CD4-positive, alpha-beta T cell treated with Interleukin-2 at 100 ng/mL for 4 hours (primary cell): ENCODE measurements around the gene LRRN4CL.
A peak's percentile ranks its signal among the peaks of the same experiment; 100 is the strongest.
"Not testable (repeated sequence)": the region's sequence is repeated elsewhere in the genome, so short reads cannot be mapped to it uniquely, and the experiment has no call there.

Experiments used
- DNase-seq: peaks from one replicate; pipeline ENCODE4 v3.0.0-alpha.2; 2020; ENCODE audit warnings: low spot score

The LRRN4CL gene

DNA sequence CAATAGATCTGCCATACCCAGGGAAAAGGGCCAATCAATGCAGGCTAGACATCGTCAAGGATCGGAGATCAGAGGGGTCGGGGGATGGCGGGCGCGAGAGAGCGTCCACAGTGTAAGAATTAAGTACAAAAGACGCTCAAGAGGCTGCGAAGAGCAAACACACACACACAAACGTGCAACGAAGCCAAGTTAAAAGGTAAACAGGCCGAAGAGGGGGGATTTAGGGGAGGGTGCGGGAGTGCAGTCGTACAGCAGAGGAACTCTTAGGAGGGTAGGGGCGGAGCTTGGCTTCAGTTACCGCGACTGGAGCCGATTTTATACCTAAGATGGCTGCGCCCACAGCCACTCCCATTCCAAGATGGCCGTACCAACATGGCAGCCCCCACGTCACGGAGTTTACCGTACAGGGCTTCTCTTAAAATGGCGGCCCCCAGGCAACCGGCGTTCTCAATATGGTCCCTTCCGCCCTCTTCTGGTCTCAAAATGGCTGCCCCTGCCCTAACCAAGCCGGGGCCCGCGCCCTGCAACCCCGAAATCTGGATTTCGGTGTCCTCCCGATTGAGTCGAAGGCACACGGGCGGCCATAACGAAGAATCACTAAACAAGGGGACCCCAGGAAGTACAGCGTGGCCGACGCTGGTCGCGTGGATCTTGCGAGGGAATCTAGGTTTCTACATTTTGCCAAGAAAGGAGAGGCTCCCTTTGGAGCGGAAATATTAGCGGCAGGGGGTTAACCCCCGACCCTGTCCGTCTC is 20.1 kb upstream of the LRRN4CL start:
- DNase-seq: peak; percentile 98

DNA sequence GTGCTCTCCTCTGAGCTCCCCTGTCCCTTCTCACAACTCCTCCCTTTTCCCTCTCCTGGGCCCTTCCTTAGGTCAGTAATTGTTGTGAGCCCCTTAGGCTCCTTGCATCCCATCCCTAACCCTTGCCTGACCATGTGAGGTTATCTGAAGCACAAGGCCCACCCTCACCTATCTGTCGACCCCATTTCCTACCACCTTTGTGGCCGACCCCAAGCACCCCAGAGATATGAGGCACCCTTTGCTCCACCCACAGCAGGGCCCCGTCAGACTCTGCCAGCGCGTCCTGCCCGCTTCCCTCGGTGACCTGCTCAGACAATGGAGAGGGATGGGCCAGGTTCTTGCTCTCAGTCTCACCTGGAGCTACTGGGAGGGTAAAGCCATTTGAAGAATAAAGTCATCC is 19.5 kb upstream of the LRRN4CL start:
- peak; percentile 54 for DNase-seq

DNA sequence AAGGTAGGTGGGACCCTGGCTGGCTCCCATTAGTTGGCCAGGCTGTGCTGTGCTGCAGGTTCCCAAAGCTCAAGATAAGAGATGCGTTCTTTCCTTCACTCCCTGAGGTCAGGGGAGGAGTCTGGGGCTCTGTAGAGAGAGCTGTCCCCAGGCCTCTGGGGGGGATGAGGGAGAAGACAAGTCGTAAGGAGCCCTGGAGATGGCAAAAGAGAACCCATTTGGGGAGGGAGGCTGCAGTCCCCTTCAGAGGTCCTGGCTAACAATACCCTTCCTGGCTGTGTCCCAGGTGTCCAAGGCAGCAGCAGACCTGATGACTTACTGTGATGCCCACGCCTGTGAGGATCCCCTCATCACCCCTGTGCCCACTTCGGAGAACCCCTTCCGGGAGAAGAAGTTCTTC is 19.1 kb upstream of the LRRN4CL start:
- no peak for DNase-seq

DNA sequence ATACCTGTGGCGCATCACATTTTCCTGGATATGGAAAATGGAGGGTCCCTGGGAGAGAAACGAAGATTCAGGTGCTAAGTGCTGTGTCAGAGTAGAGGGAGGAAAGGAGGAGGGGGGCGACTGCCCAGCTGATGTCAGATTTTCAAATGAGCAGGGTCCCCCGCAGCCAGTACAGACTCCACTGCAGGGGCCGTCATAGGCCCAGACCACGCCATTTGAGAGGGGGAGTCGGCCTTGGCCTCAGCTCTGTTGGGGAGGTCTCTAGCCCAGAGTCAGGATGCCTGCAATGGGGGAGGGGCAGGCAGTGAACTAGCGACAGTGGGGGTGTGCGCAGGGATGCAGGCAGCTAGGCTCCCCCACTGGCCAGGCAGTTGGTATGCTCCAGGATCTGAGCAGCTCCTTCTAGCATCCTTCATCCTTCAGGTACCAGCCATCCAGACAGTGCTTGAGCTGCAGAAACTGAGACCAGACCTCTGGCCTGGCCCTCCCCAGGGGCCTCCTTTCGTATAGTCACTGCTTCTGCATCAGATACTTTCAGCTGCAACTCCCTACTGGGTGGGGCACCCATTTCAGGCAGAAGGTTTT is 18.0 kb upstream of the LRRN4CL start, which contains the start of the genes BSCL2 and GNG3:
Gene BSCL2 (minus strand): TSS at position 148 of the 585 bp plus-strand sequence. CDS start 229 bp downstream, outside the sequence.
Gene GNG3 (plus strand): TSS at position 400 of the 585 bp plus-strand sequence. CDS start 620 bp downstream, outside the sequence.
- no peak for DNase-seq

DNA sequence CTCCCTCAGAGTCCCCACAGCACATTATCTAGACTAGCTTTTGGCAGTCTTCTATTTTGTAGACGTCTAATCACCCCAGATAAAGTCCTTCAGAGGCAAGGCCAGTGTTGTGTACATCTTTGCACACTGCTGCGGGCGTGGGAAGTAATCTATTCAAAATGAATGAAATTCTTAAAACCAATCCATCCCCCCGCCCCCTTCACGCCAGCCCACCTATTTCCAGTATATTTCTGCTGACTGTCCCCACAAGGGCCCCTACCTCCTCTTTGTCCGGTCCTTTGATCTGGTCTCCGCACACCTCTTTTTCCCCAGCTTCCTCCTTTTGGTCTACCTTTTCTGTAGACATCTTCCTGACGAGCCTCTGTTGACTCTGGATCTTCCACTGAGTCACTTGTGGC is 17.5 kb upstream of the LRRN4CL start:
- DNase-seq: no peak

DNA sequence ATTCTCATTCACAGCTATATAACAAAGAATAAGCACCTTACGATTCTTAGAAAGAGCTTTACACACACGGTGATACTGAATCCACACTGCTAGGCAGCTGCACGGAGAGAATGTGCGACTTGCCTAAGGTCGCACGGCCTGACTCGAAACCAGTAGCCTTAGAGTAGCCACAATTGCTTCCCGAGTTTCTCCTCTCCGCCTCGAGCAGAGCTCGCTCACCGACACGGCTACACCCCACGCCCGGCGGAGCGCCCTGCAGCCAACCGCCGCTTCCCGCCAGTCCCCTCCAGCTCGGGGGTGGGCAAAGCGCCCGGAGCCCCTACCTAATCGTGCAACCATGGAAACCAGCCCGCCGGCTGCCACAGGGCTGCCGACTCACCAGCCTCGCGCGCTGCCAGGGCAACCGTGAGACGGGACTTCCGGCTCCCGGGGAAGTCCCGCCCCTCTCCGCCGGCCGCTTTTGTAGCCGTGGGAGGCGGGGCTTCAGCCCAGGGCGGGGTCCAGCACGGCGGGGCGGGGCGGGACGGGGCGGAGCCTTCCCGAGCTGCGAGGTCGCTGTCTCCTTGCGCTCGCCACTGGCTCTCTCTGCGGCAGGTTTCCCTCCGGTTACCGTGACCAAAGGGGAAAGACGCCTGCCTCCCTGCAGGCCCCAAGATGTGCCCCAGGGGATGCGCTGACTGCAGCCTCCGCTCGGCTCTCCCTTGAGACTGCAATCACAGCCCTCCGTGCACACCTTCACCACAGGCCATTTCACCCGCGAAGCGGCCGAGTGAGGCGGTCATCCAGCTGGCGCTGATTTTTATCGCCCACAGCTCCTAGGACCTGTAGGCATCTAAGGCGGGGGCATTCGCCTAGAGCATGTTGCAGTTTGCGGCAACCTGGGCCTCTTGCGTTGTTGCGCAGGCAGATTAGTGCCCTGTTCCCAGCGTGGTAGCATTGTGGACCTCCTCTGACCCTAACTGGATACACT is 16.8 kb upstream of the LRRN4CL start:
- peak; percentile 94 for DNase-seq

DNA sequence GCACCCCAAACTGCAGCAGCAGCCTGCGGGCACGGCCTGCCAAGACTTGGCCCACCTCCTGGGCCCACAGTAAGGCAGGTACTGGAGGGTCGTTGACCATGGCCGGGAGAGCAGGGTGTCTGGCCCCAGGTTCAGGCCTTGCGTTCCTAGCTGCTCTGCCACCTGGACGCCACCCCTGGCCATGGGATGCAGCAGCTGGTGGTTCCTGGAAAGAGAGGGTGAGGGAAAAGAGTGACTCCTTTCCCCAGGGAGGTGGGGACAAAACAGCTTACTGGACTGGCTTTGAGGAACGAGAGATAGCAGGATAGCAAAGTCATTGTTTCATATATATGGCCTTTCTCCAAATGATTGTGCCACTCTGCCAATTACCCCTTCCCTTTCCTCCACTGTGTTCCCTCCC is 16.1 kb upstream of the LRRN4CL start:
- no peak for DNase-seq

DNA sequence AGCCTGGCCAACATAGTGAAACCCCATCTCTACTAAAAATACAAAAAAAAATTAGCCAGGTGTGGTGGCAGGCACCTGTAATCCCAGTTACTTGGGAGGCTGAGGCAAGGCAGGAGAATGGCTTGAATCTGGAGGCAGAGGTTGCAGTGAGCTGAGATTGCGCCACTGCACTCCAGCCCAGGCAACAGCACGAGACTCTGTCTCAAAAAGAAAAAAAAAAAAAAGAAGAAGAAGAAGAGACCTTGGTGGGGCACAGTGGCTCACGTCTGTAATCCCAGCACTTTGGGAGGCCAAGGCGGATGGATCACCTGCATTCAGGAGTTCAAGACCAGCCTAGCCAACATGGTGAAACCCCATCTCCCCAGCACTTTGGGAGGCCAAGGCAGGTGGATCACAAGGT is 14.6 kb upstream of the LRRN4CL start:
- not testable (repeated sequence) for DNase-seq

DNA sequence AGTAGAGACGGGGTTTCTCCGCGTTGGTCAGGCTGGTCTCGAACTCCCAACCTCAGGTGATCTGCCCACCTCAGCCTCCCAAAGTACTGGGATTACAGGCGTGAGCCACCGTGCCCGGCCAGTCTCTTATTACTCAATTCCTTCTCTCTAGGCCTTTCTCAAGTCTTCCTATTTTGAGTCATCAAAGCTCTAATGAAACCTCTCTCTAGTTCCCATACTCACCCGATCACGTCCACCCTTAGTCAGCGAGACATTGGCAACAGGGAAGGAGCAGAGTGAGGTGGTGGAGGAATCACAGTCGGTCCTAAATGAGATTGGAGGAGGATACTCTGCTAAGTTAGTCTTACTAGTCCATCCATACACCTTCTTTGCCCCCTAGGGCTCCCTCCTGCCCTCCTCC is 12.9 kb upstream of the LRRN4CL start:
- DNase-seq: no peak

DNA sequence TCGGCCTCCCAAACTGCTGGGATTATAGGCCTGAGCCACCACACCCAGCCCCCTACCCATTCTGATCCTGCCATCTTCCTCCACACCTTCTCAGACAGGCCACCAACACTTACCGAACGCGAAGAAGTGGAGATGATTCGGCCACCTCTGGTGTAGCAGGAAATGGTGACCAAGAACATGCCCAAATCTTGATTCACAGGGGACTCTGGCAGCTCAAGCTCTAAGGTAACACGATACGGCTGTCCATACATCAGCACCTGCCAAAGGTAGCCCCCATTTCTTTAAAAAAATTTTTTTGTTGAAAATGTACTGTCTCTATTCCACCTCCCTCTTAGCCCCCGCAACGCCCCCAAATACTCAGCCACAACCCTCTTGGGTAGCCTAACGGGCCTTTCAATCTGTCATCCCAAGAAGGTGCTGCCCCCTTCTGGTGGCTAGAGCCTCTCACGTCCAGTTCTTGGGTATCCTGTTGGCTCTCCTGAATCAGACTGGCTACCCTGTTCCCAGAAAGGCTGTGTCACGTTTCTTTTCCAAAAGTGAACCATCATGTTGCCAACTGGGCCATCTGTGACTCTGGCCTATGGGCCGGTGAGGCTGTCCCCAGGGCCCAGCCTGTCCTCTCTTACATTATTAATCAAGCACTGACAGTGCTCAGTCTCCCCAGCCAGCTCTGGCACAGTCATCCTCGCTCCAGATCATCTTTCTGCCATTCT is 5.3 kb upstream of the LRRN4CL start:
- DNase-seq: peak; percentile 83

DNA sequence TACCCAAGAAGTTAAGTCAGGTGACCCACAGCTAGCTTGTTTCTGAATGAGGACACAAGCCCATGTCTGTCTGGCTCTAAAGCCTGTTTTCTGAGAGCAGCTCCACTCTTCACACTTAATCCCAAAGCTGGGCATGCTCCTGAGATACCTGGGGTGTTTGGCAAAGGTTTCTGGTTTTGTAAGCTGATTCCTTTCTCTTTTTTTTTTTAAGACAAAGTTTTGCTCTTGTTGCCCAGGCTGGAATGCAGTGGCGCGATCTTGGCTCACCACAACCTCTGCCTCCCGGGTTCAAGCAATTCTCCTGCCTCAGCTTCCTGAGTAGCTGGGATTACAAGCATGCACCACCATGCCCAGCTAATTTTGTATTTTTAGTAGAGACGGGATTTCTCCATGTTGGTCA is 4.3 kb upstream of the LRRN4CL start:
- DNase-seq: not testable (repeated sequence)

DNA sequence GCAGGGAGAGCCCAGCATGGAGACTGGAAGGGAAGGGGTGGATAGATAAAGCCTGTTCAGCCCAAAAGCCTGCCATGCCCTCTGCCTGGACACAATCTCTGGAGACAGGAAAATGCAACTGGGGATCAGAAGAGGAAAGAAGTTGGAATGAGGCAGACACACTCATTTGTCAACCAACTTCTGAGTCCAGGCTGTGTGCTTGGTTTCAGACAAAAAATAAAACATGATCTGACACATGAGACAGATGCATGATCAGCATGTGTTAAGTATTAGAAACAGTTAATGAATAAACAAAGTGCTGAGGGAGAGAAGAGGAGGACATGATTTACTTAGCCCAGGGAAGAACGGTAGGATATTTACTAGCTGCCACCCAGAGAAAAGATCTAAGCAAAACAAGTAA is 839 bp downstream of the LRRN4CL start:
- no peak for DNase-seq

DNA sequence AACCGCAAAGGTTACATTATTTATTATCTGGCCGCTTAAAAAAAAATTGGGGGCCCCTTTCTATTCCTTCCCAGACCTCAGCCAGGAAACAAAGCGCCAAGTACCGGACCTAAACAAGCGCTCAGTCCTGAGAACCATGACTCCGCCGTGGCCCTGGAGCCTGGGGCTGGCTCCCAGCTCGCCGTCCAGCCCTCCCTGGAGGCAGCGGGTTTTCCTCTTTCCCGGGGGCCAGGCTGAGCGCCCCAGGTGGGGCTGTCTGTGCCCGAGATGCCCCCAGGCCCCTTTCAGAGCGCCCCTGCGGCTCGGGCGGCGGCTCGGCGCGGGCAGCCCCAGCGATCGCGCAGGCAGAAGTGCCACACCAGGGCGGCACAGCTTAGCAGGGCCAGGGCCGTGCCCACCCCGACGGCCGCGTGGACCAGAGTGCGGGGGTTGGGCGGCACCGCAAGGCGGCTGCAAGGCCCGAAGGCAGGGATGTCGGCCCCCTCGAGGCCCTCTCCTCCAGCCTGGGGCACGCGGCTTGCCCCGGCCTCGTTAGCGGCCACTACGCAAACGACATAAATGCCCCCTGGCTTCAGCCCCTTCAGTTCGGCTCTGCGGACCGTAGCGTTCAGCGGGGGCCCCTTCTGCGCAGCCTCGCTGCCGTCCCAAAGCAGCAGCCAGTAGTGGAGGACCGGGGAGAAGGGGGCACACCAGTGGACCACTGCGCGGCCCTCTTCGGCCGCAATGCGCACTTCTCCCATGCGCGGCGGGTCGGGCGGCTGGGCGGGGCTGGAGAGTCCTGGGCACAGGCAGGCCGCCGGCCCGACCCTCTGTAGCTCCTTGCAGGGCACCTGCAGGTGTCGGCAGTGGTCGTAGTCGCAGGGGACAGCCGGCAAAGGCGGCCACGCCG is 1.6 kb downstream of the LRRN4CL start:
- DNase-seq: no peak

DNA sequence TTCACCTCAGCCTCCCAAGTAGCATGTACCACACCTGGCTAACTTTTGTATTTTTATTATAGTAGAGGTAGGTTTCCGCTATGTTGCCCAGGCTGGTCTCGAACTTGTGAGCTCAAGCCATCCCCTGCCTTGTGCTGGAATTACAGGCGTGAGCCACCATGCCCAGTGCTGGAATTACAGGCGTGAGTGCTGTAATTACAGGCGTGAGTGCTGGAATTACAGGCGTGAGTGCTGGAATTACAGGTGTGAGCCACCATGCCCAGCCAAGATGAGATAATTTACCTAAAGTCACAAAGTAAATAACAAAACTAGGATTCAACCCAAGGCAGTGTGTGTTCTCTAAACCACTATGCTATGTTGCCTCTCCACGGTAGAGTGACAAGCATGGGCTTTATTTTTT is 6.8 kb downstream of the LRRN4CL start:
- DNase-seq: no peak

DNA sequence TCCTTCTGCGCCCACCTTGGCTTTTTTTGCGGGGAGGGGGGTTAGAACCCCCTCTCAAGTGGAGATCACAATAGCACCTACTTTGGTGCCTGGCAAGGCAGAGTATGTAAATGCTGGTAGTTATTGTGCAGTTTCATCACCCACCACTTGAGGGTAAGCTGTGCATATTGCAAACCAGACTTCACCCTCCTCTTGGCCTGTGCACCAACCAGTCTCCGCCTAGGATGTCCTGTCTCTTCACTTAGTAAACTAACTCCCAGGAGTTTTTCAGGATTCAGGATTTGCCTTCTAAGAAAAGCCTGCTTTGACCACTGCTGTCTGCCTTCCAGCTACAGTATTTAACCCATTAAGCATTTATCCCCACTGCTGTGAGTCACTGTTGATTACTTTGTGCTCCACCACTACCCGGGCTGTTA is 8.5 kb downstream of the LRRN4CL start:
- DNase-seq: peak; percentile 57

DNA sequence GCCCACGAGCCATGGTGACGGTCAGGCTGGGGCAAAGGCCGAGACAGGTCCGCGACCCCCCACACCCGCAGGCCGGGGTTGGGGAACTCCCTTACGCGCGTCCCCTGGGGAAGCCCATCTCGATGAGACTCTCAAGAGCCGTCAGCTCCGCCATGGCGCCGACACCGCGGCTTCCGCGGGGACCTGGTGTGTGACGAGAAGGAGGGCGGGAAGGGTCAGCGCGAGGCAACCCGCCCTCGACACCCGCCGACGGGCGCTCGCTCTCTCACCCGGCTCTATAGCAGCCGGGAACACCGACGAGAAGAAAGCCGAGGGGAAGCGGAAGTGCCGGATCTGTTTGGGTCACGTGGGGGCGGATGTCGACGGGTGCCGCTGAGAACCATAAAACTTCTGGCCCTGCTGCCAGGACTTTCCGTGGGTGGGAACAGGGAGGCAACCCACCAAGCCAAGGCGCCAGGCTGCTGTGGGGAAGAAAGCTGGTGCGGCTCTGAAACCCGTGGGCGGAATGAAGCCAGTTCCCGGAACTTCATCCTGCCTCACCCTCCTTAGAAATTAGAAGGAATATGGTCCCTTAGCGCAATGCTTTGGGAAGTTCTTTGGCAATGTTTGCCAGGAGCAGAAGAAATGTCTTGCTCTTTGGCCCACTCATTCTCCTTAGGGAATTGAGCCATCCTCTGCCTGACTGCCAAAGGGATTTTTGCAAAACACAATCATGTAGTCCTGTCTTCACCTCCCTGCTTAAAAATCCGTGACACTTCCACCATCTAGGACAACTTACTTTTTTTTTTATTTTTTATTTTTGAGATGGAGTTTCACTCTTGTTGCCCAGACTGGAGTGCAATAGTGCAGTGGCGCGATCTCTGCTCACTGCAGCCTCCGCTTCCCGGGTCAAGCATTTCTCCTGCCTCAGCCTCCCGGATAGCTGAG is 10.3 kb downstream of the LRRN4CL start, which contains the start of gene UBXN1:
Gene UBXN1 (minus strand): TSS at position 304 of the 927 bp plus-strand sequence. CDS start 150 bp downstream, at position 154.
- peak; percentile 86 for DNase-seq

DNA sequence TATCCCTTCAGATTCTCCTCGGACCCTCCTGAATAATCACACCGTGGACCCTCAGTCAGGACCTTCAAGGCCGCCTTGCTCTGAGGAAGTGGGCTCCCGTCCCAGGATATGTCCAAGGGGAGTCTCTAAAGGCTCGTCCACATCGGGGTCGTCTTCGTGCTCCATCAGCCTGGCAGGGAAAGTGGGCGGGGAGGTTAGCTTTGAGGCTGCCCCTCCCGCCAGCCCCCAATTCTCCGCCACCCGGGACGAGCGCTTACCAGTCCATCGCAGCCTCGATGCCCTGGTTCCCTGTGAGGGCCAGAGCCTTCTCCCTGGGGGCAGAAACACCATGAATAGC is 10.9 kb downstream of the LRRN4CL start:
- no peak for DNase-seq

DNA sequence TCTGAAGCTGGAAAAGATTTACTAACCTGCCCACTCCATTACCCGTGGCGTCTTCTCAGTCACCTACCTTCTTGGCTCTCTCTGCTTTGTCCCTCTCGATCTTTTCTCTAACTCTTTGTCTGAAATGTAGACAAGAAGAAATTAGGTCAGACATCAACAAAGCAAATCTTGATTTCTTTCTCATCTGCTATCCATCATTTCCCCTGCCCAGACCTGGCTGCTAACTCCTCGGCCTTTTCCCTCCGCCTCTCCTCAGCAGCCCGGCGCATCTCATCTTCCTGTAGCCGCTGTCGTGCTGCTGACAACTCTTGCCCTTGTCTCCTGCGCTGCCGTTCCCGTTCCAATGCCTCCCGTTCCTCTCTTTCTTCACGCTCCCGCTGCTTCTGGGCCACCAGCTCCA is 11.6 kb downstream of the LRRN4CL start:
- no peak for DNase-seq

DNA sequence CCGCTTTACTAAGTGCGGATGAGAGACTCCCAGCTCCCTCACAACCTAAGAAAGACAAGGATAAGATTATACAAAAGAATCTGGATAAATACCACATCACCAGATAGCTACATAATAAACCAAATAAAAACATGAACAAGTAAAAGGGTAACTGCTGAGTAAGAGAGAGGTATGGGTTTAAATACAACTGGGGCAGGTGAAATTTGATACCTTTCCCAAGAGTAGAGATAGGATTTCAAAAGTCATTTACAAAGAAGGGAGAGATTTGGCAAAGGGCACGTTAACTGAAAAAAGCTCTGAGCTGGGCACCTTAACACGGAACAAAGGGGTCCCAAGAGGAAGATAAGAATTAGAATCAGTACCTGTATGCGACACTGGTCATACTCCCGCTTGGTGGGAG is 12.2 kb downstream of the LRRN4CL start:
- DNase-seq: no peak

DNA sequence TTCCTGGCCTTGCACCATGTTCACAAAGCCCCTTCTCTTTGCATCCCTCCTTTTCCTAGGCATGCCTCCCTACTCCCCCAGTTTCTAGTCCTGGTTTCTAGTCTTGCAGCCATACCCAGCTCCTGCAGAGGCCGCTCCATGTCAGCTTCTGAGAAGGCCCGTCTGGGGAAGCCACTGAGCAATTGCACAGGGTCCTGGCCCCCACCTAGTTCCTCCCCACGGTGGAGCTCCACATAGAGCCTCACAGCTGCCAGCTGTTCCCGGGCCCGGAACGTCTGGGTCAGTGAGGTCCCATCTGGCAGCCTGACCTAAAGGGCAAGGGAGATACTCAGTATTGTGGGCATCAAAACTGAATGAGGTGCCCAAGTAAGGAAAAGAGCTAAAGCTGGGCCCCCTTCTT is 12.6 kb downstream of the LRRN4CL start:
- no peak for DNase-seq
